Ishikawa (cell line): ENCODE measurements around the gene AP1G1.

Source experiments
- CEBPB ChIP-seq: IDR thresholded peaks from 2 replicates; pipeline ENCODE4 v1.6.1; 2012
- CREB1 ChIP-seq: IDR thresholded peaks from 2 replicates; pipeline ENCODE4 v1.6.1; 2012; ENCODE audit warnings: low read depth
- EGR1 ChIP-seq: IDR thresholded peaks from 2 replicates; pipeline ENCODE4 v1.6.1; 2012
- EP300 ChIP-seq: IDR thresholded peaks from 2 replicates; pipeline ENCODE4 v1.6.1; 2012; ENCODE audit warnings: borderline replicate concordance
- FOXM1 ChIP-seq: IDR thresholded peaks from 2 replicates; pipeline ENCODE4 v1.6.1; 2012; ENCODE audit warnings: low read depth, borderline replicate concordance
- NFIC ChIP-seq: IDR thresholded peaks from 2 replicates; pipeline ENCODE4 v1.6.1; 2012
- RAD21 ChIP-seq: IDR thresholded peaks from 2 replicates; pipeline ENCODE4 v1.6.1; 2012; ENCODE audit warnings: low read depth
- TAF1 ChIP-seq: IDR thresholded peaks from 2 replicates; pipeline ENCODE4 v1.6.1; 2012; ENCODE audit warnings: low read depth, mild to moderate bottlenecking
- TCF12 ChIP-seq: IDR thresholded peaks from 2 replicates; pipeline ENCODE4 v1.6.1; 2012; ENCODE audit warnings: low read depth
- YY1 ChIP-seq: IDR thresholded peaks from 2 replicates; pipeline ENCODE4 v1.6.1; 2012; ENCODE audit warnings: low read depth
- ZBTB7A ChIP-seq: IDR thresholded peaks from 2 replicates; pipeline ENCODE4 v1.6.1; 2012; ENCODE audit warnings: low read depth
- TF ChIP-seq, protein P1 (sequence below): IDR thresholded peaks from 2 replicates; pipeline ENCODE4 v1.6.1; 2012; ENCODE audit warnings: low read depth, mild to moderate bottlenecking
- TF ChIP-seq, protein P2 (sequence below): IDR thresholded peaks from 2 replicates; pipeline ENCODE4 v1.6.1; 2012

DNA sequence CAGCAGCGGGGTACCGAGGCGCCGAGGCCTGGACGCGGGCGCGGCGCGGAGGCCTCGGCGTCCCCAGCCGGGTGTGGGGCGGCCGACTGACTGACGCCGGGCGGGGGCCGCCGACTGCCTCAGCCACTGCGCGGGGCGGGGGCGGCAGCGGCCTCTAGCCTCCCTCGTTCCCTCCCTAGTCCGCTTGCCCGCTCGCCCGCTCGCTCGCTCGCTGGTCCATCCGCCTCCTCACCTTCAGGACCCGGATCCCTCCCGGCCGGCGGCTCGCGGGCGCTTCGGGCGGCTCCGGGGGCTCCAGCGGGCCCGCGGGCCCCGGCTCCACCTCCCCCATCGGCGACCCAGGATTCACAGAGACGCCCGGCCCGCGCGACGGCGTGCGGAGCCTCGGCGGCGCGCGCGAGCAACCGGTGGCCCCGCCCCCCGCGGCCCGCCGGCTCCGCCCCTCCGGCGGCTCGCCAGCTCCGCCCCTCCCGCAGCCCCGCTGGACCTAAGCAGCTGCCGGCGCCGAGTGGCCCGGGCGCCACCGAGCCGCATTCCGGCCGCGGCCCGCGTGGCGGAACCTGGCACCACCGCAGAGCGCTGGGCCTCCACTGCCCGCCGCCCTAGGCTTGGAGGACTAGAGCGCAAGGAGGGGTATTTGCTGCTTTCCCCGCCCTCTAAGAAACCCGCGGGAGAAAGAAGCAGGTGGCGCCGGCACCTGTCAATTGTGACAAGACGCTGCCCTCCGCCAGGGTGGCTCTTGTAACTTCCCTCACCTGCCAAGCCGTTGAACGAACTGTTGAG is 84.9 kb downstream of the AP1G1 start:
- TF ChIP-seq TAF1 (peak; percentile 19; the same call in 1 of the 2 replicates), EP300 (no peak), EGR1 (0 out of 2 replicates have a peak, but pooled peaks have one; percentile 40), TCF12 (no peak; the same call in 1 of the 2 replicates), NFIC (no peak), YY1 (no peak), ZBTB7A (peak; percentile 13; the same call in 1 of the 2 replicates), RAD21 (no peak), CEBPB (no peak), CREB1 (no peak), FOXM1 (no peak)
- TF ChIP-seq, protein P1, sequence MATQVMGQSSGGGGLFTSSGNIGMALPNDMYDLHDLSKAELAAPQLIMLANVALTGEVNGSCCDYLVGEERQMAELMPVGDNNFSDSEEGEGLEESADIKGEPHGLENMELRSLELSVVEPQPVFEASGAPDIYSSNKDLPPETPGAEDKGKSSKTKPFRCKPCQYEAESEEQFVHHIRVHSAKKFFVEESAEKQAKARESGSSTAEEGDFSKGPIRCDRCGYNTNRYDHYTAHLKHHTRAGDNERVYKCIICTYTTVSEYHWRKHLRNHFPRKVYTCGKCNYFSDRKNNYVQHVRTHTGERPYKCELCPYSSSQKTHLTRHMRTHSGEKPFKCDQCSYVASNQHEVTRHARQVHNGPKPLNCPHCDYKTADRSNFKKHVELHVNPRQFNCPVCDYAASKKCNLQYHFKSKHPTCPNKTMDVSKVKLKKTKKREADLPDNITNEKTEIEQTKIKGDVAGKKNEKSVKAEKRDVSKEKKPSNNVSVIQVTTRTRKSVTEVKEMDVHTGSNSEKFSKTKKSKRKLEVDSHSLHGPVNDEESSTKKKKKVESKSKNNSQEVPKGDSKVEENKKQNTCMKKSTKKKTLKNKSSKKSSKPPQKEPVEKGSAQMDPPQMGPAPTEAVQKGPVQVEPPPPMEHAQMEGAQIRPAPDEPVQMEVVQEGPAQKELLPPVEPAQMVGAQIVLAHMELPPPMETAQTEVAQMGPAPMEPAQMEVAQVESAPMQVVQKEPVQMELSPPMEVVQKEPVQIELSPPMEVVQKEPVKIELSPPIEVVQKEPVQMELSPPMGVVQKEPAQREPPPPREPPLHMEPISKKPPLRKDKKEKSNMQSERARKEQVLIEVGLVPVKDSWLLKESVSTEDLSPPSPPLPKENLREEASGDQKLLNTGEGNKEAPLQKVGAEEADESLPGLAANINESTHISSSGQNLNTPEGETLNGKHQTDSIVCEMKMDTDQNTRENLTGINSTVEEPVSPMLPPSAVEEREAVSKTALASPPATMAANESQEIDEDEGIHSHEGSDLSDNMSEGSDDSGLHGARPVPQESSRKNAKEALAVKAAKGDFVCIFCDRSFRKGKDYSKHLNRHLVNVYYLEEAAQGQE = no peak
- TF ChIP-seq, protein P2, sequence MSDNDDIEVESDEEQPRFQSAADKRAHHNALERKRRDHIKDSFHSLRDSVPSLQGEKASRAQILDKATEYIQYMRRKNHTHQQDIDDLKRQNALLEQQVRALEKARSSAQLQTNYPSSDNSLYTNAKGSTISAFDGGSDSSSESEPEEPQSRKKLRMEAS = peak; percentile 67
